Central memory CD4-positive, alpha-beta T cell (primary cell): Measurements from ENCODE around the gene KLF16.

Experiments
- DNase-seq: peaks from one replicate; pipeline ENCODE4 v3.0.0; 2022

KLF16 gene

DNA sequence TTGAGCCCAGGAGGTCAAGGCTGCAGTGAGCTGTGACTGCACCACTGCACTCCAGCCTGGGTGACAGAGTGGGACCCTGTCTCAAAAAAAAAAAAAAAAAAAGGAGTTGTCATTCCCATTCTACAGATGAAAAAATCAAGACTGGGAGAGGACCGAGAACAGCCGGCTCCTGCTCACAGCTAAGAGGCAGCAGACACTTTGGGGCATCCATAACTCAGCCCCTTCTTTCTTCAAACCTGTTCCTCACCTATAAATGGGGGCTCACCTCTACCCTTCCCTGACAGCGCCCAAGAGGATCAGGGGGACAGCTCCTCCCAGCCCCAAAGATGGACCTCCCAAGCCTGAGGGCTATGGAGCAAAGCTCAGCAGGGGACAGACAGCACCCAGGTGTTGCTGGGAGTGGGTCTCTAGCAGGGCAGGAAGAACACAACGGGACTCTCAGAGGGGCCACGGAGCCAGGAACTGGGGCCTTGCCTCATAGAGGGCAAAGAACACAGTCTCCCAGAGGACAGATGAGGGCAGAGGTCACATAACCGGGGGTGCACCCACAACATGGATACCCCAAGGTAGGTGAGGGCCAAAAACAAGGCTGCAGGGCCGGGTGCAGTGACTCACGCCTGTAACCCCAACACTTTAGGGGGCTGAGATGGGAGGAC is 3.4 kb upstream of the KLF16 start:
- DNase-seq = no peak

DNA sequence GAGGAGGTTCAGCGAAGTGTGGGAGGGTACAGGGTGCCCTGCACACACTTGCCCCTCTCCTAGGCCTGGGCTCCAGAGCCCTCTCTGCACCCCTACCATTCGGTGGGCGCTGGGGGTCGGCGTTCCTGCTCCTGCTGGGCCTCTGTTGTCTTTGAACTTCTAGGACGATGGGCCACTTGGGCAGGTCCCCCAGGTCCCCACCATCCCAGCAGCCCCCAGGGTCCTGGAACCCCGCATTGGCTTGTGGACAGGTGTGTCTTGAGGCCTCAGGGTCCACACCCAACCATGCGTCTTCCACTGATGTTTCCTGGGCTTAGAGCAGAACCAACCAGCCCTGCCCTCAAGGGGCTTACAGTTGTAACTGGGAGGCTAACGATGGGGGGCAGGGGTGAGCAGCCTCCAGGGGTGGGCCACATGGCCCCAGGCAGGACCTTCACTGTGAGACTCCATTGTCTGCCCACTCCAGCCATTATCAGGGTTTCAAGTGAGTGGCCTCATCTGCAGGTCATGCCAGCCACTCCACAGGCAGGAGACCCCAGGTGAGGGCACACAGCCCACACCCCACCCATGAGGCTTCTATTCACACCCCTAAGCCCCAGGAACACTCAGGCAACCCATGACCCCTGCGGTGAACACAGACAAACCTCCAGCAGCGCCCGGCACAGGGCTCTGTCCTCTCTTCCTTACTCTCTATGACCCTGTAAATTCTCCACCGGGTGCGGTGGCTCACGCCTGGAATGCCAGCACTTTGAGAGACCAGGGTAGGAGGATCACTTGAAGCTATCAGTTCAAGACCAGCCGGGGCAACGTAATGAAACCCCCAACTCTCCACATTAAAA is 2.0 kb upstream of the KLF16 start:
- no peak for DNase-seq

DNA sequence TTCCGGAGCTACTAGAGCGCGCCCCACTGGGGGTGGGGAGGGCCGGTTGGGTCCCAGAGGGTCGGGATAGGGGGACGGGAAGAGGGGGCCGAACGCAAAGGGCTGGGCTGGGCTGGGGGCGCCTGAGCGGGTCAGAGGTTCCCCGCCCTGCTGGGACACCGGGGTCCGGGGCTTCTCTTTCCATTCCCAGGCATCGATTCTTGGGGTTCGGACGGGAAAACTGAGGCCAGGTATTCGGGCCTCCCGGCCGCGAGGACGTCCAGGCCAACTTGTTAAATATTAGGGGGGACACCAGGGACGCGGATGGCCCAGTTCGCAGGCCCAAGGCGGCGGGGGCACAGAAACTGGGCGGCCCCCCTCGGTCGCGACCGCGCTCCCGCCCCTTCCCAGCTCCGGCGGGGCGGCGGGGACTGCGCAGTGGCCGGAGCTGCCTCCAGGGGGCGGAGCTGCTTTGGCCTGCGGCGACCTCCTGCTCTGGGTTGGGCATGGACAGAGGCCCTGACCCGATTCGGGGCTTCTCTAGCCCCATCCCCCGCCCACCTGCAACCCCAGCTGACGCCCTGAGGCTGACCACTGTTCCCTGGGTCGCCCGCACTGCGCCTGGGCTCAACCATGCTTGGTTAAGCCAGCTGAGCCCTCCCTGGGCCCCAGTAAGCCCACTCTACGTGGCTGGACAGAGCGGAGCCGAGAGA is 1.2 kb upstream of the KLF16 start:
- DNase-seq = peak; percentile 31

- peak; percentile 93 for DNase-seq
Observed at GRCh38 chr19:1863638-1864479, 480 bp upstream of the KLF16 start.

- DNase-seq = peak; percentile 63
Observed at GRCh38 chr19:1862424-1863327, 703 bp downstream of the KLF16 start.

DNA sequence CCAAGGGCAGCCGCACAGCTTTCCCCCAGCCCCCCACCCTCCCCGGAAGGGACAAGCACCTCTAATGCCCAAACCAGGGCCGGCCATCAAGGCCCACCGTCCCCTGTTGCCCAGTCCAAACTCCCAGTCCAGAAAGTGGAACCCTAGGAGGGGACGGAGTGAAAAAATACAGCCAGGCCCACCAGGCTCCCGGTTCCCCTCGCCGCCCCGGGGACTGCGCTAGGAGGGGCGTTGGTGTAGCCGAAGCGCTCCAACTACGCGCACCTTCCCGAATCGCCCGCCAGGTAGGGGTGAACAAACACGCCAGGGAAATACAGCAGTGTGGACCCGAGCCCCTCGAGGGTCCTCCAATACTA is 1.3 kb downstream of the KLF16 start:
- DNase-seq = no peak

DNA sequence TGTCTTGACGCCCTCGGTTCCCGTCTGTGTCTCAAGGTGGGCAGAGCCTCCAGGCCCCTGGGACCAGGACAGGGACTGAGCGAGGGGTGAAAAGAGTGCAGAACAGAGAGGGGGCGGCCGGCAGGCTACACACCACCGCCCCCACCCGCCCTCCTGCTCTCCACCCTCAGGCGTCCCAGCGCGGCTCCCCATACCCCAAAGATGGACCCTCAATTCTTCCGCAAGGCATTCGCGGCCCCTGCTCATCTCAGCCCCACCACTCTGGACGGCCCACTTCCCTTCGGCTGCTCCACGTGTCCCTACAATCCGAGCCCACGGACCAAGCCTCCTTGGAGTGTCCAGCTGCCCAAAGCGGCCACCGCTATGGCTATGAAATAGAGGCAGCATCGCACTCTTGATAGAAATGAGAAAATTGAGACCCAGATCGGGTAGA is 1.8 kb downstream of the KLF16 start:
- DNase-seq = no peak

- no peak for DNase-seq
Observed at GRCh38 chr19:1860821-1861598, 2.4 kb downstream of the KLF16 start.

DNA sequence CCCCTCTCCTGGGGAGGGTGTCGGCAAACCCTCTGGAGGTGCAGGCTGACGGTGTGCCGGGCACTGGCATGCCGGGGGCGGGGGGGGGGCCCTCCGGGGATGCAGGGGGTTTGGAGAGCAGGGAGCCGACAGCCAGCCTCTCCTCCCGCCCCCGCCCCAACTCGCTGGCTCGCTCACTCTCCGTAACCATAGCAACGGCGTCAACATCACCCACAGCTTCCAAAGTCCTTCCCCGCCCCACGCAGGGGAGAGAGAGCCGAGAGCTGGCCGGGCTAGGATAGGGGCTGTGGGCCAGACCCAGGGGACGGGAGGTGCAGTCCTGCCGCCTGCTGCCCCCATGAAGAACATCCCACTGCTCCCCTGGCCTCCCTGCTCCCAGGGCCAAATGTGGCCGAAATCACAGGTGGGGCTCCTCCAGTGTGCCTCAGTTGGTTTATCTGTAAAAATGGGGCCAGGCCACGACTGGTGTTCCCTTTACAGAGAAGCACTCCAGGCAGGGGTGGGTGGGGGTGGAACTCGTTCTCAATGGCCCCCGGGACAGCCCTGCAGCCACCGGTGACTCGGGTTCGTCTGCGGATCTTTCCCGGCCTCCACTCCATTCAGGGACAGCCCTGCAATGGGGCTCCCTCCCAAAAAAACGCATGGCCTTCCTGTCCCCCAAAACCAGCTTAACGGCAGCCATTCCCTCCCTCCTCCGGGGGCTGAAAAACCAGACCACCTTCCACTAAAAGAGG is 3.2 kb downstream of the KLF16 start:
- peak; percentile 73 for DNase-seq

GRCh38 chr19:1859331-1859781 is 4.0 kb downstream of the KLF16 start:
- no peak for DNase-seq

DNA sequence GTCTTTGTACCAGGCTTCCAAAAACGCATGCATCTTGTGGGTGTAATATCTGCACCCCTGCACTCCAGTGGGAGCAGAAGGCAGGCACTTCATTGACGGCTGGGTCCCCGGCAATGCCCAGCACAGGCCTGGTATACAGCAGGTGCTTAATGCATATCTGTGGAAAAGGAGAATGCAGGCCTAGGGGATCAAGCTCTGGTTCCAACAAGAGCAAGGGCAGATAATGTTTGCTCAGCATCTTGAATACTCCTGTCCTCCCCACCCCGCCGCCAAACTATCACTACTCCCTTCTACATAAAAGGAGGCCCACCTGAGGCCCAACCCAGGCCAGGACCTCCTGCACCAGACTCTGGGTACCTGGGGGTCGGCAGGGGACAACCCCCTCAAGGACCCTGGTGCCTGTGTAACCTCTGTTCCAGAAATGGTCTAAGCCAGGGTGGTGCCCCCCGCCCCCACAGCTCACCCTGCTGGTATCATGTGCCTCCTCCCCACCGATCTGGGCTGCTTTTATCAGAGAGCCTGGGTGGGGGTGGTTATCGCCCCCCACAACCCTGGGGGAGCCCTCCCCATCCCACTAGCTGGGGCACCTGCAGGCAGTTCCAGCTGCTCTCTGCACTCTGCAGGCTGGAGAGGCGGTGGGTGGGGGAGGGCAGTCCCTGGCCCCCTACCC is 4.8 kb downstream of the KLF16 start:
- DNase-seq = no peak

GRCh38 chr19:1857648-1858326 is 5.6 kb downstream of the KLF16 start:
- DNase-seq = no peak

DNA sequence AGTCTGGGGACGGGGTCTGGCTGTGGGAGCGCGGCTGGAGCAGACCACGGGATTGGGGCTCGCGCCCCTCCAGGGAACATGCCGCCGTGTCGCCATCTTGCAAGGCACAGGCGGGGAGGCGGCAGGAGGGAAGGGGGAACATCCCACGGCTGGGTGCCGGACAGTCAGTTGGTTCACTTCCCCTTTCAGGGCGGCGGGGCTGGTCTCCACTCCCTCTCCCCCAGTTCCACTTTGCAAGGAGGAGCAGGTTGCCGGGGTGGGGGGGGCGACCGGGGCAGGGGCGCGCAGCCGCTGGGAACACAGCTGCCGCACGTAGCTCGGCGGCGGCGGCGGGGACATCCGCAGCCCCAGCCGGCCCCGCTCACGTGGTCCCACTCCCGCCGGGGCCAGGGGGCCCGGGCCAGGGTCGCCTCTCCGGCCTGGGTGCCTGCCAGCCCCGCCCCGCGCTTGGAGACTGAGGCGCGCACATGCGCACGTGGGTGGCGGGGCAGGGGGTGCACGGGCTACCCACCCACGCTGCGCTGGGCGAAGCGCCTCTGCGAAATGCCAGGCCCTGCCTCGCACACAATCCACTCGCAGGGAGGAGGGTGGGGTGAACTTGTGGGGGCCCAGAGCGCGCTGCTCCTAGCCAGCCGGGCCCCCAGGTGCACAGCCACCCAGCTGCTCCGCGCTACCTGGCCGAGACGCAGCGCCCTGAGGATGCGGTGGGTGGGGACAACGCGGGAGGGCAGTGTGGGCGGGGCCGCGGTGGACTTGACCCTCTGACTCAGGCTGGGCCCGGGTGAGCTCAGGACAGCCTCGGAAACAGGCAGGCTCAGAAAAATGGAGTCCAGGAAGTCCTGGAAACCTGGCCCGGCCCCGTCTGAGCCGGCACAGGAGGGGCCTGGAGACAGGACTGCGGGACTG is 6.4 kb downstream of the KLF16 start:
- peak; percentile 39 for DNase-seq

DNA sequence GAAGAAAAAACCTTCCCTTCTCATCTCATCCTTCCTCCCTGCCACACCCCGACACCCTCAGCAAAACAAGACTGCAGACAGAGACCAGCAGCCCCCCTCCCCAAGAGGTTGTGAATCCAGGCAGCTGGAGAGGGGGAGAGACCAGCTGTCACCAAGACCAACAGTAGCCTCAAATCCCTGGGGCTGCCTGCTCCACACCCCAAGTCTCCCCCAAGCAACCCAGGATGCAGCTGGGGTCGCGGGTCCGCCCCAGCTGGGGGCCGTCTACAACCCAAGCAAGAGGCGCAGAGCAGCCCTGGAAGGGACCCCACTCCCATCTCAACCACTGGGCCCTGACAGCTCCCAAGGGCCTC is 7.1 kb downstream of the KLF16 start:
- DNase-seq = no peak

DNA sequence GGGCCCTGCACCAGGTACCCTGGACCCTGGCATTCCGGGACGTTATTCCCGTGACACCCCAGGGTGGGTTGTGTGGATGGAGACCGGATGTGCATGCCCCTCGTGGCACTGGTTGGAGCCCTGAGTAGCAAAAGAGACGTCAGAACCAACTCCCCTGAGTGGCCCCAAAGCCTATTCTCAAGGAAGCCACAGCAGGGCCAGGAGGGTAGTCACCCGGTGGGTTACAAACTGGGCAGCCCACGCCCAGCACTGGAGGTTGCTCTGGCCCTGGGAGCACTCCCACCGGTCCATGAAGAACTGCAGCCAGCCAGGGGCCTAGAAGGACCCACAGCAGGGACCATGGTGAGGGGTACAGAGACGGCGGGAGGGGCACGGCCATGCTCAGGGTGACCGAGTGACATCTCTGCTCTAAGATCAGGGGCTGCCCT is 7.5 kb downstream of the KLF16 start:
- DNase-seq = peak; percentile 31

DNA sequence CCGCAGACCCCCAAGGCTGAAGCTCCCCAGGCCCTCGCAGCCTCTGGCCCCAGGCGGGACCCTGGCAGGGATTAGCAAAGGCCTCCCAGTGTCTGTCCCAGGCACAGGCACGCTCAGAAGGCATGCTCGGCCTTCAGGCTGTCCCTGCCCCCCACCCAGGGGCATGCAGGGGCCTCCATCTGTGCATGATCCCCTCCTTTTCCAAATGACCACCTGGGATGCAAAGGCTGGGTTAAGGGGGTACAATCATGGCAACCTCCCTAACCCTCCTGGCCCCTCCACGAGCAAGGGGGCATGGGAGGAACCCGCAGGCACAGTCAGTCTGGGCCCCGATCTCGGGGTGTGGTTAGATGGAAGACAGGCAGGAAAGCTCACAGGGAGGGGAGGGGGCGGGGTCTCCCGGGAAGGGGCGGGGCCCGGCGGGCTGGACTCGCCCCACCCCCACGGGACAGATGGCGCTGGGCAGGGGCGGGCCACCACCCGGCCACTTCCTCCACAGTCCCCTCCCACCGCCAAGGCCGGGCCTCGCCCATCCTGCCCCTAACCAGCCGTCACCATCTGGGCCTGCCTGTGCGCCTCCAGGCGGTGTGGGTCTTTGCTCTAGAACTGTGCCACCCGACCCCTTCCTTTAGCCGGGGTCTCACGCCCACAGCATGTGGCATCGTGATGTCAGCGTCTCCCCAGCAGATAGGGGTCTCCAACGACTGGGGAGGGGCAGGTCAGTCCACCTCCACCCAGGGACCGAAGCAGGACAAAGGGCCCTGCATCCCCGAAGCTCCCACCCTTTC is 8.1 kb downstream of the KLF16 start:
- DNase-seq = peak; percentile 81

GRCh38 chr19:1854542-1855039 is 8.8 kb downstream of the KLF16 start:
- DNase-seq = no peak
